Measurements from ENCODE around the gene ABHD12. TPM values are rescaled to one million over a fixed set of nuclear protein-coding genes. Genes with fewer than 3 reads are reported as not detected.

Gene ABHD12
- total RNA-seq, 2 experiments from 2014 or later, result 17.4 to 18.7 TPM

- intact Hi-C loops (cut with DNase I, micrococcal nuclease), result no loop called here
- peaks cover 13% of the 10 kb centered on the region for H3K4me1 Mint-ChIP-seq
- peaks cover 14% of the 10 kb centered on the region for H3K36me3 Mint-ChIP-seq (ENCODE audit: low read depth)
- no peaks in the 10 kb centered on the region for H3K27me3 Mint-ChIP-seq
- DNase-seq (no peak), ATAC-seq (no peak)
- no peak overlapping the region for H3K4me3 Mint-ChIP-seq
- CTCF ChIA-PET, result no interaction called here
- H3K27ac Mint-ChIP-seq, result no peak overlapping the region
- peaks cover 2% of the 10 kb centered on the region for H3K9me3 Mint-ChIP-seq (ENCODE audit: low read depth)
- POLR2A ChIA-PET, result interaction anchor here (0.5 kb wide), 1 partner anchor 18 kb away, joined by 3 read pairs; no protein-coding TSS in a partner anchor
Measured at GRCh38 chr20:25368526-25368925, 22.1 kb downstream of the ABHD12 start.

- H3K9me3 Mint-ChIP-seq (ENCODE audit: low read depth), result peaks cover 2% of the 10 kb centered on the region
- no peak for DNase-seq
- intact Hi-C loops (cut with DNase I, micrococcal nuclease), result no loop called here
- ATAC-seq, result no peak
- ChIA-PET CTCF (no interaction called here), POLR2A (no interaction called here)
- H3K4me1 Mint-ChIP-seq, result no peaks in the 10 kb centered on the region
- H3K27me3 Mint-ChIP-seq, result no peaks in the 10 kb centered on the region
- H3K36me3 Mint-ChIP-seq (ENCODE audit: low read depth), result peaks cover 13% of the 10 kb centered on the region
- no peak overlapping the region for H3K27ac Mint-ChIP-seq
- no peak overlapping the region for H3K4me3 Mint-ChIP-seq
Measured at GRCh38 chr20:25364879-25365699, 25.5 kb downstream of the ABHD12 start.

DNA sequence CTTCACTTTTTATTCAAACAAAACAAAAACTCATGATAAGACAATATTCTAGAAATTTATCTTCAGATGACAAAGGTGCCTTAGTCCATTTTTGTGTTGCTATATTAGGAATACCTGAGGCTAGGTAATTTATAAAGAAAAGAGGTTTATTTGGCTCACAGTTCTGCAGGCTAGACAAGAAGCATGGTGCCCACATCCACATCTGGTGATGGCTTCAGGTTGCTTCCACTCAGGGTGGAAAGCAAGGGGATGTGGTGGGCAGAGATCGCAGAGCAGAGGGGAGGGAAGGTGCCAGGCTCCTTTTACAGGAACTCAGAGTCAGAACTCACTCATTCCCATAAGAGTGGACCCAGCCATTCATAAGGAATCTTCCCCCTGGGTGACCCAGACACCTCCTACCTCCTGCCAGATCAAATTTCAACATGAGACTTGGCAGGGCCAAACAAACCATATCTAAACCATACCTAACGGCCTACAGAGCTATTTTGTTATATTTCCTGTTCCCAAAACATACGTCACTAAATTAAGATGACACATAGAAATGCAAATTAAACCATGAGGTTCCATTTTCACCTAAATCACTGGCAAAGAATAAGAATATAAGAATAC lies 26.4 kb downstream of the ABHD12 start:
- POLR2A ChIA-PET, result no interaction called here
- peaks cover 13% of the 10 kb centered on the region for H3K36me3 Mint-ChIP-seq (ENCODE audit: low read depth)
- H3K27ac Mint-ChIP-seq, result no peak overlapping the region
- peaks cover 2% of the 10 kb centered on the region for H3K9me3 Mint-ChIP-seq (ENCODE audit: low read depth)
- H3K4me1 Mint-ChIP-seq, result no peaks in the 10 kb centered on the region
- ATAC-seq, result no peak
- no peaks in the 10 kb centered on the region for H3K27me3 Mint-ChIP-seq
- H3K4me3 Mint-ChIP-seq, result no peak overlapping the region
- CTCF ChIA-PET, result no interaction called here
- no peak for DNase-seq
- intact Hi-C loops (cut with DNase I, micrococcal nuclease), result no loop called here

DNA sequence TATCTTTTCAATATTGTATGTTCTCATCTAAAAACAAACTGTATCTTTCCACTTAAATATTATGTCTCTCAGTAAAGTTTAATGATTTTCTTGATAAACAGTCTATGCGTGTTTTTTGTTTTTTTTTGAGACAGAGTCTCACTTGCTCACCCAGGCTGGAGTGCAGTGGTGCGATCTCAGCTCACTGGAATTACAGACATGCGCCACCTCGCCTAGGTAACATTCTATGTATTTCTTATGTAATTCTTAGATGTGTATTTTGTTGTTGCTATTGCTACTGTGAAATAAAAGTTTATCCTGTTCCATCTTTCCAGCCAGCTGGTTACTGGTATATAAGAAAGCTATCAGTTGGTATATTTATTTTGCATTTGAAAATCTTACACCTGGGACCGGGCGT lies 29.4 kb downstream of the ABHD12 start:
- CTCF ChIA-PET, result interaction anchor here (0.6 kb wide), 1 partner anchor 37 kb away, joined by 3 read pairs; no protein-coding TSS in a partner anchor
- no peak overlapping the region for H3K4me3 Mint-ChIP-seq

DNA sequence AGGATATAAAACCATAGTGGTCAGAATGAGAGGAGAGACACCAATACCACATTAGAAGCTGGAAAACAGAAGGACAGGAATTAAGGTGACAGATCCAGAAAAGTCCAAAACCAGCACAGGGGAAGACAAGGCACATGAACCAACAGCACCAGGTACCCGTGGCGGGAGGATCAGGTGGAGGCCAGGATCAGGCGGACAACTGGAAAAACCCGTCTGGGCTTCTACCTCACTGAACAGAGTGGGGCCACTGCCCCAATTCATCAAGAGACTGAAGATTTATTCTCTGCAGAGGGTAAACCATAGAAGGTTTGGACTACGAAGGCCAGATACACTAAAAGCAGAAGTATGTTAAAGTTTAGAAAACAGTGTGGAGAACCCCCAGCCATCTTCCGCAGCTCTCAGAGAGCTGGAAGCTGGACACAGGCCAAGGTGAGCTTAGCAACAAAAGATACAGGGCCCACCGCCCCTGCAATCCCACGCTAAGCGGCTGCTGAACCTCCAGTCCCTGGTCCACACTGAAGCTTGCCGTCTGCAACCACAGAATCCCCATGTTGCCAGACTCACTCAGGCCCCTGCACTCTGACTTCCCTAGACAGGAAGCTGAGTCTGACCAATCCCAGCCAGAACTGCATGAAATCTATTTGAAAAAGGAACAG lies 29.9 kb downstream of the ABHD12 start:
- intact Hi-C loops (cut with DNase I, micrococcal nuclease), result no loop called here
- Mint-ChIP-seq H3K4me1 (peaks cover 16% of the 10 kb centered on the region), H3K27me3 (no peaks in the 10 kb centered on the region), H3K4me3 (no peak overlapping the region), H3K9me3 (ENCODE audit: low read depth) (no peaks in the 10 kb centered on the region), H3K36me3 (ENCODE audit: low read depth) (peaks cover 8% of the 10 kb centered on the region), H3K27ac (no peak overlapping the region)
- ATAC-seq (no peak), DNase-seq (no peak)
- ChIA-PET POLR2A (no interaction called here), CTCF (no interaction called here)

More for the DNA sequence above, 29.4 kb downstream of the ABHD12 start:
- intact Hi-C loops (cut with DNase I, micrococcal nuclease), result no loop called here
- H3K36me3 Mint-ChIP-seq (ENCODE audit: low read depth), result peaks cover 8% of the 10 kb centered on the region
- H3K27ac Mint-ChIP-seq, result no peak overlapping the region
- POLR2A ChIA-PET, result no interaction called here
- peaks cover 13% of the 10 kb centered on the region for H3K4me1 Mint-ChIP-seq
- no peaks in the 10 kb centered on the region for H3K27me3 Mint-ChIP-seq
- DNase-seq, result no peak
- H3K9me3 Mint-ChIP-seq (ENCODE audit: low read depth), result no peaks in the 10 kb centered on the region
- no peak for ATAC-seq

GRCh38 chr20:25356271-25356933 lies 34.2 kb downstream of the ABHD12 start:
- intact Hi-C loops (cut with DNase I, micrococcal nuclease), result no loop called here
- Mint-ChIP-seq H3K27me3 (no peaks in the 10 kb centered on the region), H3K4me1 (peaks cover 27% of the 10 kb centered on the region), H3K27ac (no peak overlapping the region), H3K9me3 (ENCODE audit: low read depth) (no peaks in the 10 kb centered on the region), H3K36me3 (ENCODE audit: low read depth) (no peaks in the 10 kb centered on the region), H3K4me3 (no peak overlapping the region)
- ChIA-PET POLR2A (interaction anchor here (0.6 kb wide), 1 partner anchor 22 kb away, joined by 4 read pairs; no protein-coding TSS in a partner anchor), CTCF (no interaction called here)
- ATAC-seq, result no peak
- no peak for DNase-seq

- H3K36me3 Mint-ChIP-seq (ENCODE audit: low read depth), result no peaks in the 10 kb centered on the region
- no peak for ATAC-seq
- H3K27ac Mint-ChIP-seq, result no peak overlapping the region
- intact Hi-C loops (cut with DNase I, micrococcal nuclease), result no loop called here
- no peak for DNase-seq
- peaks cover 27% of the 10 kb centered on the region for H3K4me1 Mint-ChIP-seq
- no peaks in the 10 kb centered on the region for H3K27me3 Mint-ChIP-seq
- POLR2A ChIA-PET, result interaction anchor here (0.6 kb wide), 1 partner anchor 22 kb away, joined by 4 read pairs; no protein-coding TSS in a partner anchor
- CTCF ChIA-PET, result no interaction called here
- H3K9me3 Mint-ChIP-seq (ENCODE audit: low read depth), result no peaks in the 10 kb centered on the region
- no peak overlapping the region for H3K4me3 Mint-ChIP-seq
Measured at GRCh38 chr20:25355866-25356265, 34.8 kb downstream of the ABHD12 start.

DNA sequence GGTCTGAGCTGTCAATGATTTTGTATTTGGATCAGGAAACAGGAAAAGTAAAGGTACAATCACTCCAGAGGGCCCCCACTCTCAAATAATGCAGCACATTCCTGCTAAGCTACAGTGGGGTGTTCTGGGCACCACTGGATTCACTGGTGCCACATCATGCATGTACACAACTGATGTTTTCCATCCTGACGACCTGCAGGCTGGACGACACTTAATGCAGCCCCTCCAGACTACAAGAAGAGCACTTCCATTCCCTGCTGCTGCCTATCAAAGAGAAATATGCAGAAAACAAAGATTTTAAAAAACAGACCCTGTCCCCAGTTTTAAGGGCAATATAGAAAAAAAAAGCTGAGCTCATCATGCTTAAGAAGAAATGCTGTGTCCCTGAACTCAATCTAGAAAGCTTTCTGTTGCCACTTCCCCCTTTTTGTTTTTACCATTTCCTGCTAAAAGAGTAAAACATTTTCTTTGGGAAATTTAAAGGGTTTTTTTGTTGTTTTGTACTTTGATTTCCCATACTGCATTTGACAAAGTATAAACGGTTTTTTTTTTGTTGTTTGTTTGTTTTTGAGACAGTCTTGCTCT lies 35.5 kb downstream of the ABHD12 start:
- Mint-ChIP-seq H3K4me1 (peaks cover 27% of the 10 kb centered on the region), H3K27me3 (no peaks in the 10 kb centered on the region), H3K9me3 (ENCODE audit: low read depth) (peaks cover 2% of the 10 kb centered on the region), H3K27ac (no peak overlapping the region), H3K36me3 (ENCODE audit: low read depth) (no peaks in the 10 kb centered on the region), H3K4me3 (no peak overlapping the region)
- ChIA-PET POLR2A (no interaction called here), CTCF (no interaction called here)
- DNase-seq (no peak), ATAC-seq (no peak)
- intact Hi-C loops (cut with DNase I, micrococcal nuclease), result no loop called here

GRCh38 chr20:25353747-25354705 lies 36.6 kb downstream of the ABHD12 start:
- ChIA-PET POLR2A (no interaction called here), CTCF (interaction anchor here (0.7 kb wide), 1 partner anchor 628 kb away, joined by 4 read pairs; no protein-coding TSS in a partner anchor)
- no peak for ATAC-seq
- no peak for DNase-seq
- no peak overlapping the region for H3K4me3 Mint-ChIP-seq
- no peaks in the 10 kb centered on the region for H3K36me3 Mint-ChIP-seq (ENCODE audit: low read depth)
- intact Hi-C loops (cut with DNase I, micrococcal nuclease), result no loop called here
- H3K9me3 Mint-ChIP-seq (ENCODE audit: low read depth), result peaks cover 2% of the 10 kb centered on the region
- H3K4me1 Mint-ChIP-seq, result peaks cover 27% of the 10 kb centered on the region
- H3K27ac Mint-ChIP-seq, result no peak overlapping the region
- no peaks in the 10 kb centered on the region for H3K27me3 Mint-ChIP-seq

DNA sequence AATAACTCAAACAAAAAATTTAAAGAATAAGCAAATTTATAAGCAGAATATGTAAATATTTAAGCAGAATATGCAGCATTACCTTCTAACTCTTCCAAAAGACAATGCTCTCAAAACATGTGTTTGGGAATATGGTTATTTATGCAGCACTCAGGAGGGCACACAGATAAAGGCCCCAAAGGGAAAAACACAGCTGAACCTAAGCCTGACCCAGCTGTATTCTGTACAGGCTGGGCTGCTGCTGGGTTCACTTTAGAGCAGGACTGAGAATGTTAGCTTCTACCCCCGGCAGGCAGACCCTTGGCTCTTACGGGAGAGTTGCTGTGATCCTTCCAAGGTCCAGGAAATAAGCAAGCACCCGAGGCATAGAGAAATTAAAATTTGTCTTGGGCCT lies 37.3 kb downstream of the ABHD12 start:
- no peaks in the 10 kb centered on the region for H3K27me3 Mint-ChIP-seq
- H3K27ac Mint-ChIP-seq, result no peak overlapping the region
- ATAC-seq, result no peak
- H3K4me1 Mint-ChIP-seq, result peaks cover 25% of the 10 kb centered on the region
- no peak overlapping the region for H3K4me3 Mint-ChIP-seq
- no peak for DNase-seq
- ChIA-PET CTCF (interaction anchor here (0.7 kb wide), 1 partner anchor 629 kb away, joined by 4 read pairs; no protein-coding TSS in a partner anchor), POLR2A (no interaction called here)
- H3K9me3 Mint-ChIP-seq (ENCODE audit: low read depth), result peaks cover 2% of the 10 kb centered on the region
- H3K36me3 Mint-ChIP-seq (ENCODE audit: low read depth), result no peaks in the 10 kb centered on the region
- intact Hi-C loops (cut with DNase I, micrococcal nuclease), result no loop called here
